NCI-H524 treated with DMSO at 0.1 percent for 48 hours (cell line): ENCODE results near the gene MANEAL.

Experiments used
- DNase-seq: peaks from one replicate; lab custom pipeline; 2025; lab: John Stamatoyannopoulos, UW

MANEAL gene

GRCh38 chr1:37828410-37829074, 34.9 kb downstream of the MANEAL start:
- no peak for DNase-seq

DNA sequence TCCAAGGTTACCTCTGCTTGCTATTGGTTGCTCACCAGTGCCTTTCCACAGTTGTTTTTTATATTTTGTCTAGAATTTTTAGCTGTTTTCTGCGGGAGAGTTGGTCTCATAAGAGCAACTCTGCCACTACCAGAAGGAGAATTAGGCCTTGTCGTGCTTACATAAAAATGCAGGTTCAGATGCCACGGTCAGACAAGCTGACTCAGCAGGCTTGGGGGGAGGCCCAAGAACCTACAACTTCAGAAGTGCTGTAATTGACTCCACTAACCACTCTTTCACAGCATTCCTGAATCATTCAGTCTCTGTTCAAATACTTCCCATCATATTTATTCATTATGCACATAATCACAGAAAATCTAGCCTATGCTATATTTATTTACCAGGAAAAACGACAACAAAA, 37.5 kb downstream of the MANEAL start:
- DNase-seq = no peak

- no peak for DNase-seq
These were observed 38.2 kb downstream of the MANEAL start for GRCh38 chr1:37831809-37832208.

DNA sequence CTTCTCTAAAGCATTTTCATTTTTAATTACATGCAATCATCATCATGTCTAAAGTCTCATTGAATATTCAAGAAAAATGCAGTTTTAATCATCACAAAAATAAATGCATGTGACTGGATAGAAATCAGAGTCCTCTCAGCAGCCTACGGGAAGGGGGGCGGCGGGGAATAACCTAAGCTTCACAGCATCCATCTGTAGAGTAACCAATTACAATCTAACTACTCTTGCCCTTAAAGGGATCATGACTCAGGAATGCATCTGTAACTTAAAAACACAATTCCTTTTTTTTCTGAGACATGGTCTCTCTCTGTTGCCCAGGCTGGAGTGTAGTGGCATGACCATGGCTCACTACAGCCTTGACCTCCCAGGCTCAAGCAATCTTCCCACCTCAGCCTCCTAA, 43.1 kb downstream of the MANEAL start:
- DNase-seq = no peak

DNA sequence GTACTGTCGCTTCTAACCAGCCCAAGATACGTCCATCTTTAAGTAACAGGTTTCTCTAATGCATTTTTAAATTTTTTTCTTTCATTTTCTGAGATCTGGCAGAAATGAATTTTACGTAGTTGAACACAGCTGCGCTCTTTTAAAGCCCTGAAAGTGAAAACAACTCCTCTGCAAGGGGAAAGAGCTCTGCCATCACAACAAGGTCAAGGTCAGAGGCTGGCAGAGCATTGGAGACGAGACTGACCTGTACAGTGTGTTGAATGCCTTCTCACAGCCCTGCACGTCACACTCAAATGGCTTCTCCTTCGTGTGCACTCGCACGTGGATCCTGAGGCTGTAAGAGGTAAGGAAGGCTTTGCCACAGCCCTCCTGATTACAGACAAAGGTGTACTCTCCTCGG, 46.0 kb downstream of the MANEAL start:
- DNase-seq = no peak

GRCh38 chr1:37840711-37841110, 47.1 kb downstream of the MANEAL start:
- DNase-seq = no peak

DNA sequence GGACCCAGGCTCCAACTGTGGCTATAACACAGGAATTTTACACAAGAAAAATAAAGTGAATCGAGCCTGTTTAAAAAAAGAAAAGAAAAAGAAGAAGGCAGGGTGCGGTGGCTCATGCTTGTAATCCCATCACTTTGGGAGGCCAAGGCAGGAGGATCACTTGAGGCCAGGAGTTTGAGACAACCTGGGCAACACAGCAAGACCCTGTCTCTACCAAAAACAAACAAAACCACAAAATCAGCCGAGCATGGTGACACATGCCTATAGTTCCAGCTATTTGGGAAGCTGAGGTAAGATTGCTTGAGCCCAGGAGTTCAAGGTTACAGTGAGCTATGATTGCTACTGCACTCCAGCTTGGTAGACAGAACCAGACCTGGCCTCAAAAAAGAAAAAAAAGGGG, 48.0 kb downstream of the MANEAL start:
- DNase-seq = no peak

DNA sequence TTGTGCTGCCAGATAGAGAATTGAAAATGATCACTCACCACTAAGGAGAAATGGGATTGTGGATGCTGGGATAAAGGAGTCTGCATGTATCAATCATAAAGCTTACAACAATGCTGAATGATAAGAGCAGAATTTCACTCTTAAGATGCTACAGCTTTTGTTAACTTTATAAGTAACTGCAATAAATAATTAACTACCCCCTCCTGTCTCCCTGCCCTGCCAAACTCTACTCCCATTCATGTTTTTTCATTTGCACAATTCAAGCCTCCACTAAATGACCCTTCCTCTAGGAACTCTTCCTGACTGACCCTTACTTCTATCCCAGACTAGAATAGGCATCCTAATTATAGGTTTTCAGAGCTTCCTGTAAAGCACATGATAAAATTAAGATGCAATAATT, 50.9 kb downstream of the MANEAL start:
- DNase-seq = no peak

DNA sequence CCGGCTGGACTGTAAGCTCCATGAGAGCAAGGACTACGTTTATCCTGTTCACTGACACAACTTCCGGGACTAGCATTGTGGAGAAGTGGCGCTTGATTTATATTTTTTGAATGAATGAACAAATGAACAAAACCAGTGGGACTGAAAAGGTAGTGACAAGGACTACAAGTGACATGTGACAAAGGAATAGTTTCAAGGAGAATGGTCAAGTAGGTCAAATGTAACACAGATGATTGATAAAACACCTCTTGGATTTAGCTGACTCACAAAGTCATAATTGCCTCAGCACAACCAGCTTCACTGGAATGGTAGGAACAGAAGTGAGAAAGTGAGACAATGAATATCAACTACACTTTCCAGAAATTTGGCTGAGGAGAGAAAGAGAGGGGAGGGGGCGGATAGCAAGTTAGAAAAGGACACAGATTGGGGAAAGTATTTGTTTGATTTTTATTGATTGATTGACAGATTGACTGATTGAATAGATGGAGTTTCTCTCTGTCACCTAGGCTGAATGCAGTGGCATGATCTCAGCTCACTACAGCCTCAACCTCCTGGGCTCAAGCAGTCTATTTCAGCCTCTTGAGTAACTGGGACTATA, 51.5 kb downstream of the MANEAL start:
- no peak for DNase-seq

DNA sequence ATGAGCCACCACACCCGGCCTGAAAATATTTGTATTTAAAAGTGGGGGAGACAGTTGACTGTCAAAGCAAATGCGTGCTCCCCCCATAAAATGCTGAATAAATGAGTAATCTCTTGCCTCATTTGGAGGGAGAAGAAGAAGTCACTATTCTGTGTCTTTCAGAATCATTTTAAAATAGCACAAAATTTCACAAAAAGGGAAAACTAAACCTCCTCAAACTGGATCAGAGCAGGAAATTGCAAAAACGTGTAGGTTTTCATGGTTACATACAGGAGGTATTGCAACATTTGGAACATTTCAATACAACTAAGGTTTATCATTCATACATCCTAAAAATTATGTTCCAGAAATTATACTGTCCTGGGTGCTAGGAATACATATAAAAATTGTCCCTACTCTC, 52.1 kb downstream of the MANEAL start:
- DNase-seq = no peak

DNA sequence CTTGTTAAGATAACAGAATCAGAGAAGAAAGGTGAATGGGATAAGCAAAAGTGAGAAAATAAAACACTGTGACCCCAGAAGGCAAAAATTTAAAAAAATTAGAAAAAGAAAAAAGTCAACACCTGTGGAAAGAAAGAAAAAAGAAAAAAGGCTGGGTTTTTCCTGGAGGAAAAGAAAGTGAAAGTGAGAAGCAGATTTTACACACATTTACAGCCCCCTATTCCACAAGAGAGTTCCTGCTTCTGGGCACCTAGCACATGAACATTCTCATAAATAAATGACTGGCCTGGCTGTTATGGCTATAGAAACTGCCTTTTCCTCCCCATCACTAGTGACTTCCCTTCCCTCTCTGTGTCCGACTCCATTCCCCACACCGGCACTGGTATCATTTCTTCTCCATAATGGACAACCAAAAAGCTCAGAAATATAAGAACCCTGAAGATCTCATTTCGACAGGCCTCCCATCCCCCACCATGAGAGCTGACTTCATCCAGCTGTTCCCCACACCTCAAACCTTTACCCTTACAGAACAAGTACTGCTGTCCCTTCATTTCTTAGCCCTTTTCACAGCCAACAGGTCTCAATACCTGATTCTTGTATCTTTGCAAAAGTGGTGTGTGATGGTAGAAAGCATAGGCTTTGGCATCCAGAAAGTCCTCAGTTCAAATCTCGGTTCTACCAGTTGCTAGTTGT, 53.1 kb downstream of the MANEAL start:
- no peak for DNase-seq

GRCh38 chr1:37849480-37849879, 55.8 kb downstream of the MANEAL start:
- no peak for DNase-seq

GRCh38 chr1:37850352-37850955, 56.8 kb downstream of the MANEAL start:
- DNase-seq = no peak
